Activated CD8-positive, alpha-beta T cell treated with anti-CD3 and anti-CD28 coated beads, Interleukin-2, amount 10 ng/mL, durations not matched to agents 7 days and 5 days (primary cell): ENCODE data around the gene ZNF586. TPM values are rescaled to one million over a fixed set of nuclear protein-coding genes. Genes with fewer than 3 reads are reported as not detected.

ENCODE experiments used
- ATAC-seq: fragments of 150-1000 bp; cut with Tn5 transposase; one replicate; pipeline ENCODE4 v1.10.0; 2021; ENCODE audit warnings: moderate library complexity
- CTCF ChIA-PET: fragments of 350-600 bp; sonication (Branson Sonifier 250); formaldehyde crosslinking; loops from one replicate; lab custom pipeline; 2021; ENCODE audit warnings: antibody characterized with exemption; lab: Charles Lee
- POLR2A ChIA-PET: fragments of 350-600 bp; sonication (Branson Sonifier 250); formaldehyde crosslinking; loops from one replicate; lab custom pipeline; 2021; ENCODE audit warnings: antibody characterized with exemption; lab: Charles Lee
- DNase-seq: peaks from one replicate; pipeline ENCODE4 v3.0.0-alpha.2; 2020
- H3K27ac Mint-ChIP-seq: one replicate; pipeline ENCODE4 v1.8.0; 2021; ENCODE audit warnings: mild to moderate bottlenecking, mixed read lengths
- H3K27me3 Mint-ChIP-seq: one replicate; pipeline ENCODE4 v1.8.0; 2021; ENCODE audit warnings: low read depth, mixed read lengths
- H3K36me3 Mint-ChIP-seq: one replicate; pipeline ENCODE4 v1.8.0; 2021; ENCODE audit warnings: low read depth, mixed read lengths
- H3K4me1 Mint-ChIP-seq: one replicate; pipeline ENCODE4 v1.8.0; 2021; ENCODE audit warnings: low read depth, mixed read lengths
- H3K4me3 Mint-ChIP-seq: one replicate; pipeline ENCODE4 v1.8.0; 2021; ENCODE audit warnings: mild to moderate bottlenecking, mixed read lengths
- H3K9me3 Mint-ChIP-seq: one replicate; pipeline ENCODE4 v1.8.0; 2022; ENCODE audit warnings: mixed read lengths; ENCODE audit not compliant: insufficient read depth
- total RNA-seq, 2 experiments: library from RNA; stranded (reverse); gene quantifications; one replicate each; pipeline ENCODE4 v1.2.3, GENCODE V29; 2021

Gene ZNF586
- total RNA-seq, 2 experiments from 2014 or later = 21.3 to 25.3 TPM

DNA sequence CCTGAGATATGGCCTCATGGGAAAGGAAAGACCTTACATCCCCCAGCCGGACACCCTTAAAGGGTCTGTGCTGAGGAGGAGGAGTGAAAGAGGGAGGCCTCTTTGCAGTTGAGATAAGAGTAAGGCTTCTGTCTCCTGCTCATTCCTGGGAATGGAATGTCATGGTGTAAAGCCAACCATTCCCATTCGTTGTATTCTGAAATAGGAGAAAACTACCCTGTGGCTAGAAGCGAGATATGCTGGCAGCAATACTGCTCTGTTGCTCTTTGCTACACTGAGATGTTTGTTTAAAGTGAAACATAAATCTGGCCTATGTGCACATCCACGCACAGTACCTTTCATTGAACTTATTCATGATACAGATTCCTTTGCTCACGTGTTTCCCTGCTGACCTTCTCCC, 59.8 kb downstream of the ZNF586 start:
- Mint-ChIP-seq H3K9me3 (no peaks in the 10 kb centered on the region), H3K36me3 (peaks cover 54% of the 10 kb centered on the region), H3K27ac (peak overlapping the region; percentile 44), H3K4me1 (peaks cover 7% of the 10 kb centered on the region), H3K27me3 (no peaks in the 10 kb centered on the region), H3K4me3 (no peak overlapping the region)
- DNase-seq (no peak), ATAC-seq (no peak)
- ChIA-PET POLR2A (no interaction called here), CTCF (no interaction called here)

DNA sequence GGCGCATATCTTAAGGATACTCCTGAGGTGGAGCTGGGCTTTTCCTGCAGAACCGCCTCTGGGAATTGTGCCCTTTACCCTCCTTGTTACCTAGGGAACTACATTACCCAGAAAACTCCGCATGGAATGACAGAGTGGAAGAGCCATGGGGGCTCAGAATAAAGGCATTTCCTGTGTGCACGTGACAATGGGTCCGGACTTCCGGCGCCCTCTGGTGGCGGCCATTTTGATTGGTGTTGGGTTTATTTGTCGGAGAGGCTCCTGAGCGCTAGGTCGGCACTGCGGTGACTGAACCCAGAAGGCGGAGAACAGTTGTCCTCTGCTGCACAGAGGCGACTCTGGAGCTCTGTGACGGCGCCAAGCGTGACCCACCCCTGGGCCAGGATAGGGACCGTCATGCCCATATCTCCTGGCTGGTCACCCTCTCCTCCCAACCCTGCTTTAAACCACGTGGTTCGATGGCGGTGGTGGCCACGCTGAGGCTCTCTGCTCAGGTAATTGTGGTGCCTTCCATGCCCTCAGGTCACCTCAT, 60.7 kb downstream of the ZNF586 start, which contains the start of gene ZNF587B:
TSS of gene ZNF587B (plus strand) at position 229 of the 532 bp plus-strand sequence. CDS start at position 459, 230 bp downstream.
- Mint-ChIP-seq H3K9me3 (no peaks in the 10 kb centered on the region), H3K36me3 (peaks cover 49% of the 10 kb centered on the region), H3K4me3 (no peak within 1 kb of the TSS), H3K4me1 (peaks cover 4% of the 10 kb centered on the region), H3K27me3 (no peaks in the 10 kb centered on the region), H3K27ac (peak within 1 kb of the TSS; percentile 44)
- CTCF ChIA-PET = no interaction called here
- ATAC-seq (no peak), DNase-seq (peak; percentile 40)
- POLR2A ChIA-PET = no interaction called here

Other genes starting within 250 kb of the ZNF586 start
- gene ZNF549, start 242.3 kb upstream of the ZNF586 start, total RNA-seq = 1 to 10 TPM; 7.5 to 7.8 TPM
- gene ZNF550, start 209.8 kb upstream of the ZNF586 start, total RNA-seq = 10 to 100 TPM; 12.6 to 13.7 TPM
- gene ZNF416, start 190.8 kb upstream of the ZNF586 start, total RNA-seq = 1 to 10 TPM; 5.4 to 5.5 TPM
- gene ZIK1, start 185.5 kb upstream of the ZNF586 start, total RNA-seq = 10 to 100 TPM; 12.1 to 12.4 TPM
- gene ZNF530, start 169.8 kb upstream of the ZNF586 start, total RNA-seq = 10 to 100 TPM; 10.7 to 10.8 TPM
- gene ZNF134, start 155.4 kb upstream of the ZNF586 start, total RNA-seq = 10 to 100 TPM; 17.1 to 17.8 TPM
- gene ZNF211, start 136.5 kb upstream of the ZNF586 start, total RNA-seq = 10 to 100 TPM; 13.6 to 14.3 TPM
- gene ZSCAN4, start 100.7 kb upstream of the ZNF586 start, total RNA-seq = not detected
- 10 to 100 TPM; 13.0 to 14.3 TPM for gene ZNF551, start 87.7 kb upstream of the ZNF586 start, total RNA-seq
- gene ZNF154, start 60.5 kb upstream of the ZNF586 start, total RNA-seq = 1 to 10 TPM; 3.0 to 3.1 TPM
- gene ZNF671, start 42.1 kb upstream of the ZNF586 start, total RNA-seq = 10 to 100 TPM; 12.1 to 13.0 TPM
- 10 to 100 TPM; 15.7 to 16.6 TPM for gene ZNF776, start 22.9 kb upstream of the ZNF586 start, total RNA-seq
- gene ZNF552, start 45.2 kb downstream of the ZNF586 start, total RNA-seq = 1 to 10 TPM; 7.1 to 9.7 TPM
- 10 to 100 TPM; 18.7 to 22.2 TPM for gene ZNF587B, start 60.6 kb downstream of the ZNF586 start, total RNA-seq
- gene ZNF587, start 80.2 kb downstream of the ZNF586 start, total RNA-seq = 10 to 100 TPM; 32.0 to 34.6 TPM
- 10 to 100 TPM; 26.2 to 29.0 TPM for gene ZNF814, start 119.4 kb downstream of the ZNF586 start, total RNA-seq
- 10 to 100 TPM; 21.1 to 21.4 TPM for gene ZNF417, start 146.9 kb downstream of the ZNF586 start, total RNA-seq
- 1 to 10 TPM; 4.2 to 6.2 TPM for gene ZNF418, start 165.7 kb downstream of the ZNF586 start, total RNA-seq
- 1 to 10 TPM; 8.8 to 8.9 TPM for gene ZNF256, start 178.0 kb downstream of the ZNF586 start, total RNA-seq
- gene C19orf18, start 204.9 kb downstream of the ZNF586 start, total RNA-seq = under 1 TPM; 0.42 to 0.73 TPM
- gene ZNF606, start 233.1 kb downstream of the ZNF586 start, total RNA-seq = 10 to 100 TPM; 13.6 to 14.4 TPM